GM12878 (cell line): Measurements from ENCODE around the gene SUPT3H. TPM values are rescaled to one million over a fixed set of nuclear protein-coding genes. Genes with fewer than 3 reads are reported as not detected.
A peak's percentile ranks its signal among the peaks of the same experiment; 100 is the strongest.

ENCODE experiments used
- ATAC-seq: fragments of 200-7000 bp; cut with Tn5 transposase; 3 replicates; pipeline ENCODE4 v1.9.1; 2020; ENCODE audit warnings: mild to moderate bottlenecking, moderate library complexity
- Bru-seq: library from RNA; stranded (reverse); fragments of 400-500 nt; gene quantifications from one replicate; lab custom pipeline; 2021; lab: Mats Ljungman, UMichigan
- BruChase-seq, 2 experiments: library from RNA; stranded (reverse); fragments of 400-500 nt; gene quantifications; one replicate each; lab custom pipeline; 2021; lab: Mats Ljungman, UMichigan
- BruUV-seq: library from RNA; stranded (reverse); fragments of 400-500 nt; replicated peaks from 2 replicates; lab custom pipeline; 2021; lab: Mats Ljungman, UMichigan
- CTCF ChIA-PET: fragments of 300-600 bp; sonication (Branson Sonifier 250); formaldehyde crosslinking; extraction: SDS; loops from one replicate; lab custom pipeline; 2021; ENCODE audit warnings: inconsistent platforms; lab: Yijun Ruan, JAX
- POLR2A ChIA-PET: fragments of 350-600 bp; formaldehyde crosslinking; extraction: SDS; loops from one replicate; lab custom pipeline; 2021; ENCODE audit warnings: inconsistent platforms; lab: Charles Lee
- RAD21 ChIA-PET: fragments of 300-600 bp; sonication (Branson Sonifier 250); formaldehyde crosslinking; loops from one replicate; lab custom pipeline; 2023; ENCODE audit warnings: antibody characterized with exemption; ENCODE audit not compliant: unreplicated experiment; lab: Charles Lee
- SMC1A ChIA-PET: fragments of 300-600 bp; sonication (Branson Sonifier 250); formaldehyde crosslinking; loops from one replicate; lab custom pipeline; 2023; ENCODE audit not compliant: unreplicated experiment, uncharacterized antibody; lab: Charles Lee
- DNase-seq: peaks from one replicate; pipeline ENCODE4 v3.0.0-alpha.2; 2011; ENCODE audit warnings: low read depth, low spot score
- FAIRE-seq: peaks from 3 replicates; lab custom pipeline; 2011; peaks lifted over from hg19 to GRCh38; lab: Jason Lieb, UNC
- H2AFZ ChIP-seq: 2 replicates; pipeline ENCODE4 v1.6.0; 2011; ENCODE audit warnings: low read depth, low read length, control low read depth; ENCODE audit not compliant: control insufficient read depth
- H3K27ac ChIP-seq: 2 replicates; pipeline ENCODE4 v1.5.1; 2011; ENCODE audit warnings: control low read depth; ENCODE audit not compliant: control insufficient read depth, insufficient read depth
- H3K27me3 ChIP-seq, 2 experiments: replicated peaks in 1 of 2; 2 replicates each; pipeline versions ENCODE4 v1.6.0 to v1.6.1; 2011; ENCODE audit warnings: low read length in 1 of 2; ENCODE audit not compliant: control insufficient read depth in 2 of 2, insufficient read depth in 2 of 2
- H3K36me3 ChIP-seq, 2 experiments: 2 replicates each; pipeline ENCODE4 v1.5.1; 2011; ENCODE audit warnings: low read length in 1 of 2; ENCODE audit not compliant: control insufficient read depth in 2 of 2, insufficient read depth in 2 of 2
- H3K4me1 ChIP-seq: 2 replicates; pipeline ENCODE4 v1.6.1; 2011; ENCODE audit warnings: mild to moderate bottlenecking, low read length, moderate library complexity, mixed read lengths; ENCODE audit not compliant: control insufficient read depth, insufficient read depth
- H3K4me2 ChIP-seq: 2 replicates; pipeline ENCODE4 v1.6.0; 2011; ENCODE audit warnings: control low read depth; ENCODE audit not compliant: control insufficient read depth, insufficient read depth
- H3K4me3 ChIP-seq: fragments of 200-600 bp; sonication (generic); 2 replicates; pipeline ENCODE4 v1.5.1; 2016
- H3K79me2 ChIP-seq: 2 replicates; pipeline ENCODE4 v1.6.0; 2011; ENCODE audit warnings: low read length; ENCODE audit not compliant: control insufficient read depth, insufficient read depth
- H3K9ac ChIP-seq: 2 replicates; pipeline ENCODE4 v1.8.0; 2011; ENCODE audit warnings: low read length, control low read depth, mixed read lengths; ENCODE audit not compliant: control insufficient read depth, insufficient read depth
- H3K9me3 ChIP-seq: replicated peaks from 3 replicates; pipeline ENCODE4 v1.5.1; 2011; ENCODE audit warnings: mild to moderate bottlenecking, low read length; ENCODE audit not compliant: control insufficient read depth, insufficient read depth
- H4K20me1 ChIP-seq: 2 replicates; pipeline ENCODE4 v1.6.0; 2011; ENCODE audit not compliant: control insufficient read depth, insufficient read depth
- ATF3 ChIP-seq: IDR thresholded peaks from 2 replicates; pipeline ENCODE4 v1.6.1; 2011; ENCODE audit warnings: low read depth, mild to moderate bottlenecking, low read length, moderate library complexity, borderline replicate concordance; ENCODE audit errors: extremely low read depth
- ATF7 ChIP-seq: fragments of 450-650 bp; IDR thresholded peaks from 2 replicates; pipeline ENCODE4 v1.6.1; 2016; ENCODE audit warnings: low read depth, mild to moderate bottlenecking
- BMI1 ChIP-seq: fragments of 450-650 bp; IDR thresholded peaks from 2 replicates; pipeline ENCODE4 v1.6.1; 2016; ENCODE audit warnings: mild to moderate bottlenecking, moderate library complexity, borderline replicate concordance
- CBX3 ChIP-seq: fragments of 200-600 bp; sonication (generic); IDR thresholded peaks from 2 replicates; pipeline ENCODE4 v1.6.1; 2016; ENCODE audit warnings: low read depth, borderline replicate concordance
- CREM ChIP-seq: IDR thresholded peaks from 2 replicates; pipeline ENCODE4 v1.6.1; 2014; ENCODE audit warnings: antibody characterized with exemption, low read depth
- E2F4 ChIP-seq: IDR thresholded peaks from 2 replicates; pipeline ENCODE4 v1.6.1; 2012; ENCODE audit warnings: low read depth, low read length, improper control_type of control experiment
- E2F8 ChIP-seq: fragments of 450-650 bp; IDR thresholded peaks from 2 replicates; pipeline ENCODE4 v1.6.1; 2018; ENCODE audit warnings: mild to moderate bottlenecking, low read depth, moderate library complexity; ENCODE audit not compliant: partially characterized antibody
- EED ChIP-seq: sonication (generic); IDR thresholded peaks from 2 replicates; pipeline ENCODE4 v1.6.1; 2016; ENCODE audit warnings: antibody characterized with exemption, low read depth
- FOXM1 ChIP-seq: IDR thresholded peaks from 2 replicates; pipeline ENCODE4 v1.6.1; 2012; ENCODE audit warnings: low read depth, mild to moderate bottlenecking, inconsistent platforms, low read length, moderate library complexity
- IKZF1 ChIP-seq: fragments of 450-650 bp; conservative IDR thresholded peaks from 2 replicates; pipeline ENCODE4 v1.6.1; 2017; ENCODE audit warnings: antibody characterized with exemption, mild to moderate bottlenecking
- JUNB ChIP-seq: IDR thresholded peaks from 2 replicates; pipeline ENCODE4 v1.6.1; 2016; ENCODE audit warnings: antibody characterized with exemption, mild to moderate bottlenecking
- JUND ChIP-seq: IDR thresholded peaks from 2 replicates; pipeline ENCODE4 v1.6.1; 2012; ENCODE audit warnings: low read depth, mild to moderate bottlenecking, low read length, improper control_type of control experiment, moderate library complexity
- NR2C2 ChIP-seq: IDR thresholded peaks from 2 replicates; pipeline ENCODE4 v1.6.1; 2011; ENCODE audit warnings: borderline replicate concordance, low read depth; ENCODE audit not compliant: control insufficient read depth, insufficient read length
- SMAD5 ChIP-seq: IDR thresholded peaks from 2 replicates; pipeline ENCODE4 v1.6.1; 2016; ENCODE audit warnings: antibody characterized with exemption, low read depth
- WGBS: methylation state at CpG from one replicate; pipeline ENCODE4 v1.1.6; 2016; ENCODE audit warnings: low lambda C conversion rate; ENCODE audit not compliant: insufficient replicate concordance, insufficient coverage; ENCODE audit errors: missing lambda C conversion rate; 5-methylcytosine and 5-hydroxymethylcytosine counted together
- in situ Hi-C: fragments of 300-500 bp; cut with MboI; formaldehyde crosslinking; loops from 9 replicates; pipeline ENCODE4 v1.14.3; 2018; ENCODE audit warnings: mixed read lengths
- intact Hi-C: fragments of 100-400 bp; cut with micrococcal nuclease; formaldehyde crosslinking; loops from one replicate; pipeline ENCODE4 v1.14.2; 2022; ENCODE audit not compliant: unreplicated experiment
- long read RNA-seq, 2 experiments: library from polyadenylated mRNA; unstranded; transcript quantifications; one replicate each; pipeline ENCODE4 v2.0.0, GENCODE V29; 2019 to 2020
- polyA minus RNA-seq, 3 experiments: library from RNA; depleted of rRNA, polyadenylated mRNA; stranded (reverse); fragments of >200 nt; gene quantifications; 2 replicates each; pipeline ENCODE4 v1.2.3, GENCODE V29; 2011
- polyA plus RNA-seq, 11 experiments: library from polyadenylated mRNA; depleted of rRNA in 4 of 11; unstranded in 6 of 11; stranded (reverse) in 5 of 11; fragments of >200 nt; fragmentation: Nextera tagmentation in 4 of 11; fragmentation: Illumina TruSeq in 1 of 11; extraction: Ambion mirVana in 4 of 11; extraction: Trizol in 1 of 11; gene quantifications; 1 replicate in 1 of 11; 2 replicates in 10 of 11; pipeline versions ENCODE4 v1.2.1 to v1.2.3, GENCODE V29; 2011 to 2016; ENCODE audit warnings: inconsistent platforms in 2 of 11, missing spikeins in 2 of 11, low read depth in 1 of 11
- total RNA-seq, 4 experiments: library from RNA; depleted of rRNA in 3 of 4; stranded (reverse); fragments of >200 nt in 3 of 4; fragmentation: Illumina TruSeq in 1 of 4; extraction: Trizol in 1 of 4; gene quantifications; 2 replicates each; pipeline versions ENCODE4 v1.2.1 to v1.2.3, GENCODE V29; 2013 to 2021

The SUPT3H gene
- 8.7 and 9.3 TPM in 2 replicates for total RNA-seq (2013; cell fraction: nucleolus; rRNA removed)
- total RNA-seq (2014; rRNA removed) (0.51 and 0.87 TPM in 2 replicates), total RNA-seq (2014; rRNA removed; fragmentation: Illumina TruSeq; extraction: Trizol) (1.0 and 2.6 TPM in 2 replicates), total RNA-seq (2021) (2.1 TPM in 2 replicates), polyA plus RNA-seq (2011; rRNA removed) (2.9 and 3.7 TPM in 2 replicates), polyA plus RNA-seq (2014; fragmentation: Illumina TruSeq; extraction: Trizol) (1.6 and 3.6 TPM in 2 replicates), polyA plus RNA-seq (2014; fragmentation: Nextera tagmentation; extraction: Ambion mirVana) (1 to 10 TPM; 2.8 TPM), polyA plus RNA-seq (2014; rRNA removed) (0.61 and 0.74 TPM in 2 replicates), polyA plus RNA-seq (2016; fragmentation: Nextera tagmentation; extraction: Ambion mirVana) (1 to 10 TPM; 1.8 to 2.9 TPM), polyA minus RNA-seq (2011; rRNA and poly(A)+ RNA removed) (3.2 and 6.6 TPM in 2 replicates), Bru-seq, nascent RNA (percentile 46 among the genes with signal in this experiment), BruChase-seq, experiment 1, labeled RNA remaining after a 6-hour chase (percentile 44 among the genes with signal in this experiment), BruChase-seq, experiment 2, labeled RNA remaining after a 2-hour chase (percentile 47 among the genes with signal in this experiment)
- polyA plus RNA-seq (2011; ENCODE audit: low read depth) = 2.1 TPM
- polyA plus RNA-seq (2011; cell fraction: cytosol; rRNA removed) = 2.1 TPM in 2 replicates
- 1.8 and 2.4 TPM in 2 replicates for polyA plus RNA-seq (2011; cell fraction: nucleus; rRNA removed)
- 0.96 and 1.5 TPM in 2 replicates for polyA plus RNA-seq (2012)
- not detected in 2 replicates for polyA minus RNA-seq (2011; cell fraction: cytosol; rRNA and poly(A)+ RNA removed)
- 4.0 and 6.1 TPM in 2 replicates for polyA minus RNA-seq (2011; cell fraction: nucleus; rRNA and poly(A)+ RNA removed)
- long read RNA-seq, experiment 1, partial matches to known transcripts = 1 of 5 reads
- long read RNA-seq, experiment 1, other reads (novel, unspliced or antisense) = 4 of 5 reads
- long read RNA-seq, experiment 2, partial matches to known transcripts = 4 of 14 reads
- long read RNA-seq, experiment 2, other reads (novel, unspliced or antisense) = 10 of 14 reads

GRCh38 chr6:45377554-45378333, at the start of gene SUPT3H:
SUPT3H (minus strand) TSS chr6:45377934.
- in situ Hi-C loops = no loop called here
- peak; percentile 95 for ATAC-seq
- peak within 1 kb of the TSS; percentile 96 for H3K9ac ChIP-seq
- H3K79me2 ChIP-seq = no peaks in the 10 kb centered on the region
- SMC1A ChIA-PET = interaction anchor here (0.6 to 2.9 kb wide), 9 partner anchors 10 to 699 kb away, joined by 3 to 15 read pairs (median 3); no protein-coding TSS in a partner anchor
- H3K36me3 ChIP-seq = no peaks in the 10 kb centered on the region
- H3K4me3 ChIP-seq = peak within 1 kb of the TSS; percentile 69
- H2AFZ ChIP-seq = peak within 1 kb of the TSS; percentile 95
- intact Hi-C loops = loop anchor here (5.0 to 10.0 kb wide), 4 partner anchors 223 to 720 kb away; no protein-coding TSS in a partner anchor
- BruUV-seq = no TSS peak
- no peaks in the 10 kb centered on the region for H4K20me1 ChIP-seq
- peak; percentile 81 for FAIRE-seq
- H3K4me2 ChIP-seq = peak within 1 kb of the TSS; percentile 78
- peak within 1 kb of the TSS; percentile 80 for H3K27ac ChIP-seq
- peak; percentile 56 for DNase-seq
- H3K27me3 ChIP-seq = peaks cover 0 to 2% of the 10 kb centered on the region in 2 experiments; a peak in 1 of 4 replicates
- POLR2A ChIA-PET = interaction anchor here (0.5 to 0.6 kb wide), 3 partner anchors 69 to 913 kb away, joined by 3 read pairs; no protein-coding TSS in a partner anchor
- CTCF ChIA-PET = interaction anchor here (0.6 to 4.4 kb wide), 13 partner anchors 8 to 746 kb away, joined by 3 to 22 read pairs (median 4); no protein-coding TSS in a partner anchor
- H3K9me3 ChIP-seq = no peaks in the 10 kb centered on the region; the same call in 2 of the 3 replicates
- H3K4me1 ChIP-seq = no peaks in the 10 kb centered on the region; the same call in 1 of the 2 replicates
- under 1% methylated on average over 32 of the region's 75 CpGs for WGBS
- RAD21 ChIA-PET = interaction anchor here (0.6 to 2.9 kb wide), 13 partner anchors 39 to 747 kb away, joined by 3 to 16 read pairs (median 4); no protein-coding TSS in a partner anchor
- TF ChIP-seq FOXM1 (no peak), JUND (0 out of 2 replicates have a peak, but pooled peaks have one; percentile 9), BMI1 (no peak), IKZF1 (peak; percentile 69), EED (no peak), ATF7 (no peak), CREM (no peak; the same call in 1 of the 2 replicates), CBX3 (no peak), JUNB (no peak), ATF3 (no peak), NR2C2 (no peak), SMAD5 (peak; percentile 64; the same call in 1 of the 2 replicates), E2F8 (no peak), E2F4 (0 out of 2 replicates have a peak, but pooled peaks have one; percentile 18)
